NCI-H526 treated with DMSO at 0.1 percent for 48 hours (cell line): ENCODE results near the gene MYEOV.

Source experiments
- DNase-seq: peaks from one replicate; lab custom pipeline; 2025; lab: John Stamatoyannopoulos, UW

The MYEOV gene

GRCh38 chr11:69286374-69287371, 7.3 kb upstream of the MYEOV start:
- no peak for DNase-seq

DNA sequence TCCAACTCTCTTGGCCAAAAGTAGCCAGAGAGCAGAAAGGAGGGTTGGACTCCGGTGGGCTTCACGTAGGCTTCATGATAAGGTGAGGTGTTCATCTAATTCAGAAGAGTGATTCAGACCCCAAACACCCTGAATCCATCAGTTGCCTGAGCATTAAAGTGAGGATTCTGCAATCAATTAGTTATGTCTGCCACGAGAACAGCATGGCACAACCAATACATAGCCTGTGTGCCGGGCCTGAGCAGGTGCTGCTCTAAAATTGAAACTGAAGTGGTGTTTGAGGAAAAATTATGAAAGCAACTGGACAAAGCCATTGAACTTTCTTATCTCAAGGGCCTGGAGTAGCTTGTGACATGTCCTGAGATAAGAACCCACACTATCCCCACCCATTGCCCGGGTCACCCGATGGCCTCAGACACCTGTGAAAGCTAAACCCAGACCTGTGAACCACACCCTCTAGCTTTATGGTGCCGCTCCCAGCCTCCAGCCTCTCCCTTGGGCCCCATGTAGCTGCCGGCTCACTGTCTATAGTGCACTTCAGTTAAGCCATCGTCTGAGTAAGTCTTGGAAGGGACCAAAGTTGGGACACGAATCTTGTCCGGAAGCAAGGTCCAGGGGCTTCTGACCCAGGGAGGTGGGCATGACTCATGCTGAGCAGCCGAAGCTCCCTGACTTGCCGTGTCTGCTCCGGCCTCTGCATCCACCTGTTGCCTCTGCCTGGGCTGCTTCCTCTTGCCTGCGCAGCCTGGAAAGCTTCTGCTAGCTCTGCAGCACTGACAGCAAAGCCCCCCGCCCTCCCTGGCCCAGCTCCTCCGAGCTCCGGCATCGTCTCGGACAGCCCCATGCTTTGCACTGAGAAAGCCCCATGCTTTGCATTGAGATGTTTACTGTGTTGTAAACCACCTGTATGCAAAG, 5.7 kb upstream of the MYEOV start:
- DNase-seq: peak; percentile 99

GRCh38 chr11:69288883-69289242, 5.1 kb upstream of the MYEOV start:
- no peak for DNase-seq

DNA sequence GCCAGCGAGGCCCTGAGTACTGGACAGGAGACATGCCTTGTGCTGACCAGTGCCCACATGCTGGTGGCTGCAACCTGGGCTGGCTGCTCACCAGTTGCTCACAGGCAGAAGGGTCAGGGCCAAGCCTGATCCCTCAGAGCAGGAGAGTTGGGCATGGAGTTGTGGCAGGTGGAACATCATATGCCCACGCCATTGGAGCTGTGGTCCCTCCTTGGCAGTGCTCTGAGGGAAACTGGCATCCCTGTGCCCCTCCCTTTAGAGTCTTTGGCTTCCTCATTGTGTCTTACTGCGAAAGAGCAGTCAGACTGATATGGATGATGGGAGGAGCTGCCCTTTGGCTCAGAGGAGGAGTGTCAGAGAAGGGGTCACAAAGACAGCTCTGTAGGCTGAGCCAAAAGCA, 3.1 kb upstream of the MYEOV start:
- no peak for DNase-seq

- no peak for DNase-seq
Observed at GRCh38 chr11:69291459-69292110, 2.4 kb upstream of the MYEOV start.

- DNase-seq: no peak
Observed at GRCh38 chr11:69292221-69292648, 1.7 kb upstream of the MYEOV start.

GRCh38 chr11:69293087-69293486, 868 bp upstream of the MYEOV start:
- no peak for DNase-seq

GRCh38 chr11:69294571-69295078, 670 bp downstream of the MYEOV start:
- DNase-seq: no peak

DNA sequence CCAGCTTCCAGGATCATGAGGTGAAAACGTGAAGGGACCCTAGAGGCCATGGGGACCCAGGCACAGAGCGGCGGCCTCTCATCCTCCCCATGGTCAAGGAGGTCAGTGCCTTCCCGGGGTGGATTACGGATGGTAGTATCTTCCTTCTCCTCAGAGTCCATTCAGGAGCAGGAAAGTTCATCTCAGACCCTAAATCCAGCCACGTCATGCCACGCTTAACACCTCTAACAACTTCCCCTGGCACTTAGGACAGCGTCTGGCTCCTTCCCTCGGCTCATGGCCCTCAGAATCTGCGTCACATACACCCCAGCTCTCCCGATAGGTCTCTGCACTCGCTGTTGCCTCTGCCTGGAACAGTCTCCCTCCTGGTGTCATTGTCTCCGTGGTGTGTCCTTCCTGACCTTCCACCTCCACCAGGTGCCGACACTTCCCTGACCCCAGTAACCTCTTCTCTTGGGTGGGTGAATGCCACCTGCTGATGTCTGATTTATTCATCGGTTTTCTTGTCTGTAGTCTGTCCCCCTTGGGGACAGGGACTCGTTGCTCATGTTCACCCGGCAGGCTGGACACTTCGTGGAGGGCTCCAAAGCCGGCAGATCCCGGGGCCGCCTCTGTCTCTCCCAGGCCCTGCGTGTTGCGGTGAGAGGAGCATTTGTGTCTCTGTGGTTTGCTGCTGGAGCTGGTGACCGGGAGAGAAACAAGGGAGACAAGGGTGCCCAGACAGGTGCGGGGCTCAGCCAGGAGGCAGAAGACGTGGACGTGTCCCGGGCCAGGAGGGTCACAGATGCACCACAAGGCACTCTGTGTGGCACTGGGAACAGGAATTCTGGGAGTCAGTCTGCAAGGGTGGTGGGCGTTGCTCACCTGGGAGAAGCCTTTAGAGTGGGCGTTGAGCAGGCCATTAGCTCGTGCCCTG, 1.4 kb downstream of the MYEOV start:
- no peak for DNase-seq

DNA sequence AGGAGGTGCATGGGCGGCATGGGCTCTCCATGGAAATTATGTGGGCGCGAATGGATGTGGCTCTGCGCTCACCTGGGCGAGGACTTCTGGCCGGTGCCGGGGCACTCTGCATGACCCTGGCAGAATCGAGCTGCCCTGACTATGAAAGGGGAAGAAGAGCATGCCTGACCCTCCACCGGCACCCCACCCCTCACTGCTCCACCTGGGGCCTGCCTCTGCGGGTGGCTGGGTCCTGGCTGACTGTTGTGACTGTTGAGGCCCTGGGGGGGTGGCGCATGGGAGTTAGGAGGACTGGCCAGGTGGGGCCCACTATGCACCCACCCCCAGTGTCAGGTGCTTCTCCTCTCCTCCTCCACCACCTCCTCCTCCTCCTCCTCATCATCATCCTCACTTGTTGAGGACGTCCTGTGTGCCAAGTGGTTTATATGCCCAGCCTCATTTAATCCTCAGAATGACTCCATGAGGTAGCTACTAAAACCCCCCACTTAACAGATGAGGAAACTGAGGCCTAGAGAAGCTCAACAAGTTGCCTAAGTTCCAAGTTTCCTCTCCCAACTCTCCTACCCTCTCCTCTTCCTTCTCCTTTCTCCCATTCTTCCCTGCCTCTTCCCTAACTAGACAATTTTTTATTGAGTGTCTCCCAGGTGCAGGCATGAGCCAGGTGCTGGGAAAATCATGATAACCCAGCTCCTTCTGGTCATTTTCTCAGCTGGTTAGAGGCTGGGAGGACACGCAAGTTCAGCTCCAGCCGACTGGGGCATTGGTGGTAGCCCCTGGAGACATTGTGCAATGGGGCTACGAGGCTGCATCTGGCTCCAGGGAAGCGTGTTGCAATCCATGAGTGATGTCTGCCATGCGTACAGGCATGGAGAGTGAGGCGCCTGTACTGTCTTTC, 2.3 kb downstream of the MYEOV start:
- DNase-seq: no peak

- DNase-seq: peak; percentile 37
Observed at GRCh38 chr11:69296890-69297786, 3.2 kb downstream of the MYEOV start.

DNA sequence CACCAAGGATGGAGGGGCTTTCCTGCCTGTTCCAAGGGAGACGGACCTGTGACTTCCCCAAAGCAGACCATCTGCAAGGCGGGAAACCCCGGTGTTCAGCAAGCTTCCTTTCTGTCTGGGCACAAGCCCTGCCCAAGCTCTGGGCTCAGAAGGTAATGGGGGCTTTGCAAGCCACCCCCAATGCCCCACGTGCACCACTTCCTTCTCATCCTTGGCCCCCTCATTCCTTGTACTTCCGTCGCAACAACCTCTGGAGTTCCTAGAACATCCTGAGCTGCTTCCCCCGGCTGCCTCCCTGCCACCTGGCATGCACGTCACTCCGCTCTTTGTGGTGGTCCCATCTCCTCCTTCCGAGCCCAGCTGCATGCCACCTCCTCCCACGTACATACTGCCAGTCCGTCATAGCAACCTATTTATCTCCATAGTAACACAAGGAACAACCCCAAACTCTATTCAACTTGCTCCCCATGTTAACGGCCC, 3.9 kb downstream of the MYEOV start:
- no peak for DNase-seq

DNA sequence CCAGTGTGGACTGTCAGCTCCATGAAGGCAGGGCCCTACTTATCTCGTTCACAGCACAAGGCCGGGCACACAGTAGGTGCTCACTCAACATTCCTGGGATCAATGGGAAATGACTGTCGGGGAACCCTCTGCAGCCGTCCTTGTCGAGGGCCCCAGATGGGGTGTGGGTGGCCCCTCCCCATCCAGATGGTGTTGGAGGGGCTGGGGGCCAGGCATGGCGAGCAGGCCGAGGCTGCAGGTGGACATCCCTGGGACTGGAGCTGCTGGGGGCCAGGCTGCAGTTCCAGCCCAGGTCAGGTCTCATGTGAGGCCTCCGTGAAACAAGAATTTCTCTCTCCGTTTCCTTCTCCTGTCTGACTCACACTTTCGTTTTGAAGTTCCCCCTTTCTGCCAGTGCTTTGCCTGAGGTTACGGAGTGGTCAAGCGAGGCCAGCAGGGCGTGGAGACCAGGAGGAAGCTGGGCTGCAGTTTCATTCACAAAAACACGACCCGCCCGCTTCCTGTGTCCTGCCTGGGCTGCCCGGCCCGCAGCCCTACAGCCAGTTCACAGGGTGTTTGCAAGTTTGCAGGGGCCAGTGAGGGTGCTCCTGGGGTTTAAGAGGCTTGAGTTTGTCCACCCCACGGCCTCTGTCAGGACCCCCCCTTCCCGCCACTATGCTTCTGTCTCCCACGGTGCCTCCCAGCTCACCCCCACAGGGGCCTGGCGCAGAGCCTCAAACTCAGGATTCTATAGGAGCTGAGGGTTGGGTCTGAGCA, 4.5 kb downstream of the MYEOV start:
- DNase-seq: no peak

GRCh38 chr11:69299023-69299461, 5.1 kb downstream of the MYEOV start:
- DNase-seq: no peak

- DNase-seq: no peak
Observed at GRCh38 chr11:69299572-69299971, 5.6 kb downstream of the MYEOV start.

GRCh38 chr11:69300120-69301060, 6.4 kb downstream of the MYEOV start:
- DNase-seq: no peak

DNA sequence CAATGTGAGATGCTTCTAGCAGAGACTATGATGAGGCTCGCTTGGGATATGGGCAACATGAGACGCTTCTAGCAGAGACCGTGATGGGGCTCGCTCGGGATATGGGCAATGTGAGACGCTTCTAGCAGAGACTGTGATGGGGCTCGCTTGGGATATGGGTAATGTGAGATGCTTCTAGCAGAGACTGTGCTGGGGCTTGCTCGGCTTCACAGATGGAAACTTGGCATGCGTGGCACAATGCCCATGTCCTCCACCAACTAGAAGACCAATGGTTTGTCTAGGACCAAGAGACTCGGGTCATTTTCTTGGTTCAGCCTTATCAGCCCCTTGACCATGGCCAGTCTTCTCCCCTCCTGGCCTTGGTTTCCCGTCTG, 7.1 kb downstream of the MYEOV start:
- DNase-seq: no peak
